Coronary artery (tissue), 2 donors: ENCODE data around the gene LILRB1.
"Not testable (repeated sequence)": the region's sequence is repeated elsewhere in the genome, so short reads cannot be mapped to it uniquely, and the experiment has no call there.

ENCODE experiments used
- DNase-seq: peaks from one replicate; pipeline ENCODE4 v3.0.0-alpha.2; 2017; ENCODE audit warnings: low spot score
- H3K27ac ChIP-seq, 2 donors: fragments of 200-600 bp; sonication (generic); one replicate each; pipeline ENCODE4 v1.5.1; 2016 to 2019
- H3K4me3 ChIP-seq: fragments of 200-600 bp; sonication (generic); 2 replicates; pipeline ENCODE4 v1.5.1; 2016; ENCODE audit warnings: mild to moderate bottlenecking, moderate library complexity
- CTCF ChIP-seq: fragments of 200-600 bp; sonication (generic); IDR thresholded peaks from one replicate; pipeline ENCODE4 v1.5.1; 2019; ENCODE audit warnings: antibody characterized with exemption

LILRB1 gene

GRCh38 chr19:54630782-54631181 is 498 bp downstream of the LILRB1 start:
- peak overlapping the region in 1 of 2 donors; percentile 32 for H3K27ac ChIP-seq
- no peak for TF ChIP-seq CTCF
- peak overlapping the region; percentile 38 for H3K4me3 ChIP-seq
- no peak for DNase-seq

GRCh38 chr19:54631489-54632337 is 1.4 kb downstream of the LILRB1 start:
- not testable (repeated sequence) for H3K27ac ChIP-seq, H3K4me3 ChIP-seq, DNase-seq

GRCh38 chr19:54632517-54632916 is 2.2 kb downstream of the LILRB1 start:
- not testable (repeated sequence) for H3K27ac ChIP-seq, DNase-seq, H3K4me3 ChIP-seq

- TF ChIP-seq CTCF, result no peak
- no peak for DNase-seq
- H3K27ac ChIP-seq, result no peak overlapping the region
- no peak overlapping the region for H3K4me3 ChIP-seq
Observed at GRCh38 chr19:54633401-54633800, 3.1 kb downstream of the LILRB1 start.

GRCh38 chr19:54636081-54636480 is 5.8 kb downstream of the LILRB1 start:
- H3K27ac ChIP-seq, DNase-seq, H3K4me3 ChIP-seq: not testable (repeated sequence)

- no peak for TF ChIP-seq CTCF
- H3K27ac ChIP-seq, result no peak overlapping the region
- no peak overlapping the region for H3K4me3 ChIP-seq
- no peak for DNase-seq
Observed at GRCh38 chr19:54638683-54639082, 8.4 kb downstream of the LILRB1 start.

- H3K27ac ChIP-seq, DNase-seq, H3K4me3 ChIP-seq: not testable (repeated sequence)
Observed at GRCh38 chr19:54642953-54643352, 12.7 kb downstream of the LILRB1 start.

GRCh38 chr19:54643583-54643982 is 13.3 kb downstream of the LILRB1 start:
- peak overlapping the region in 1 of 2 donors; percentile 11 for H3K27ac ChIP-seq

GRCh38 chr19:54644056-54644455 is 13.8 kb downstream of the LILRB1 start:
- no peak for DNase-seq
- Histone ChIP-seq H3K4me3 (no peak overlapping the region), H3K27ac (peak overlapping the region in 1 of 2 donors; percentile 11)
- no peak for TF ChIP-seq CTCF

More at GRCh38 chr19:54643583-54643982, 13.3 kb downstream of the LILRB1 start:
- not testable (repeated sequence) for DNase-seq, H3K4me3 ChIP-seq
